Mesodermal cell (in vitro differentiated cells): ENCODE measurements around the gene RPRD1A.
"Not testable (repeated sequence)": the region's sequence is repeated elsewhere in the genome, so short reads cannot be mapped to it uniquely, and the experiment has no call there.

ENCODE experiments used
- H3K27ac ChIP-seq: 2 replicates; pipeline ENCODE4 v1.7.0; 2013; ENCODE audit warnings: mild to moderate bottlenecking, low read depth, low read length, moderate library complexity; ENCODE audit not compliant: severe bottlenecking
- H3K36me3 ChIP-seq: 2 replicates; pipeline ENCODE4 v1.7.1; 2013; ENCODE audit warnings: mild to moderate bottlenecking, low read length, moderate library complexity; ENCODE audit not compliant: control insufficient read depth, insufficient read depth
- H3K4me1 ChIP-seq: one replicate; pipeline ENCODE4 v1.7.1; 2013; ENCODE audit warnings: mild to moderate bottlenecking, low read length; ENCODE audit not compliant: insufficient read depth, control insufficient read depth, poor library complexity, severe bottlenecking
- H3K4me3 ChIP-seq: 2 replicates; pipeline ENCODE4 v1.7.0; 2013; ENCODE audit warnings: low read length, control low read depth, mild to moderate bottlenecking; ENCODE audit not compliant: insufficient read depth, poor library complexity, severe bottlenecking; ENCODE audit errors: extremely low read depth
- H3K9me3 ChIP-seq: 2 replicates; pipeline ENCODE4 v1.7.1; 2013; ENCODE audit warnings: mild to moderate bottlenecking, low read length, moderate library complexity; ENCODE audit not compliant: control insufficient read depth
- WGBS, 2 experiments: methylation state at CpG; one replicate each; pipeline ENCODE4 v1.1.5; 2013; ENCODE audit warnings: missing lambda C conversion rate in 2 of 2; ENCODE audit not compliant: insufficient coverage in 2 of 2; 5-methylcytosine and 5-hydroxymethylcytosine counted together

RPRD1A gene

GRCh38 chr18:35972197-35973000 lies 95.0 kb downstream of the RPRD1A start, which contains the start of gene RMP24:
TSS of gene RMP24 (plus strand) at chr18:35972679.
- 0% methylated on average over 57 to 64 of the region's 73 CpGs for WGBS, 2 experiments
- H3K9me3 ChIP-seq, result no peaks in the 10 kb centered on the region
- peaks cover 8% of the 10 kb centered on the region for H3K4me1 ChIP-seq
- peak within 1 kb of the TSS; percentile 77 for H3K4me3 ChIP-seq
- H3K27ac ChIP-seq, result peak within 1 kb of the TSS; percentile 76
- H3K36me3 ChIP-seq, result peaks cover 29% of the 10 kb centered on the region

- 58 to 61% methylated on average over 9 to 10 of the region's 15 CpGs for WGBS, 2 experiments
Observed at GRCh38 chr18:35971661-35972196, 95.6 kb downstream of the RPRD1A start.

GRCh38 chr18:35969676-35970075 lies 97.7 kb downstream of the RPRD1A start:
- H3K36me3 ChIP-seq, result peaks cover 6% of the 10 kb centered on the region
- no peak overlapping the region for H3K27ac ChIP-seq
- peaks cover 4% of the 10 kb centered on the region for H3K9me3 ChIP-seq
- peaks cover 8% of the 10 kb centered on the region for H3K4me1 ChIP-seq
- no peak overlapping the region for H3K4me3 ChIP-seq

More at GRCh38 chr18:35971661-35972196, 95.6 kb downstream of the RPRD1A start:
- Histone ChIP-seq H3K4me3 (peak overlapping the region; percentile 77), H3K36me3 (peaks cover 23% of the 10 kb centered on the region), H3K9me3 (peaks cover 4% of the 10 kb centered on the region), H3K4me1 (peaks cover 8% of the 10 kb centered on the region), H3K27ac (peak overlapping the region; percentile 76)

GRCh38 chr18:35968278-35968880 lies 99.0 kb downstream of the RPRD1A start:
- H3K4me3 ChIP-seq, result no peak overlapping the region
- peaks cover 2% of the 10 kb centered on the region for H3K4me1 ChIP-seq
- no peak overlapping the region for H3K27ac ChIP-seq
- peaks cover 4% of the 10 kb centered on the region for H3K9me3 ChIP-seq
- WGBS, 2 experiments, result 86 to 88% methylated on average over 6 of the region's 9 CpGs
- no peaks in the 10 kb centered on the region for H3K36me3 ChIP-seq

- H3K9me3 ChIP-seq, H3K4me1 ChIP-seq, H3K27ac ChIP-seq, H3K4me3 ChIP-seq, H3K36me3 ChIP-seq: not testable (repeated sequence)
- 94 to 100% methylated on average over 3 of the region's 4 CpGs for WGBS, 2 experiments
Observed at GRCh38 chr18:35967866-35968265, 99.5 kb downstream of the RPRD1A start.

- no peaks in the 10 kb centered on the region for H3K4me1 ChIP-seq
- H3K27ac ChIP-seq, result no peak overlapping the region
- H3K4me3 ChIP-seq, result no peak overlapping the region
- H3K36me3 ChIP-seq, result no peaks in the 10 kb centered on the region
- H3K9me3 ChIP-seq, result peaks cover 4% of the 10 kb centered on the region
Observed at GRCh38 chr18:35964319-35964718, 103.0 kb downstream of the RPRD1A start.

- Histone ChIP-seq H3K9me3 (peaks cover 3% of the 10 kb centered on the region), H3K4me1 (no peaks in the 10 kb centered on the region), H3K36me3 (no peaks in the 10 kb centered on the region), H3K27ac (no peak overlapping the region), H3K4me3 (no peak overlapping the region)
- WGBS, 2 experiments, result 92 to 100% methylated on average over 2 of the region's 2 CpGs
Observed at GRCh38 chr18:35962320-35962719, 105.0 kb downstream of the RPRD1A start.

- H3K27ac ChIP-seq, result no peak overlapping the region
- WGBS, 2 experiments, result no CpG with 5 or more reads among the region's 3 CpGs
- H3K4me1 ChIP-seq, result no peaks in the 10 kb centered on the region
- no peaks in the 10 kb centered on the region for H3K9me3 ChIP-seq
- no peak overlapping the region for H3K4me3 ChIP-seq
- no peaks in the 10 kb centered on the region for H3K36me3 ChIP-seq
Observed at GRCh38 chr18:35956226-35956625, 111.1 kb downstream of the RPRD1A start.

GRCh38 chr18:35953688-35954087 lies 113.7 kb downstream of the RPRD1A start:
- H3K4me1 ChIP-seq, result no peaks in the 10 kb centered on the region
- H3K9me3 ChIP-seq, result no peaks in the 10 kb centered on the region
- H3K27ac ChIP-seq, result no peak overlapping the region
- whole genome bisulfite sequencing, 2 experiments, result no CpG with 5 or more reads among the region's 1 CpG
- H3K36me3 ChIP-seq, result no peaks in the 10 kb centered on the region
- no peak overlapping the region for H3K4me3 ChIP-seq

GRCh38 chr18:35950628-35950982 lies 116.8 kb downstream of the RPRD1A start:
- H3K4me3 ChIP-seq, result peak overlapping the region; percentile 54

More at GRCh38 chr18:35950628-35950982, 116.8 kb downstream of the RPRD1A start:
- H3K4me1 ChIP-seq, result no peaks in the 10 kb centered on the region
- 53 to 64% methylated on average over 2 to 4 of the region's 6 CpGs for WGBS, 2 experiments
- H3K36me3 ChIP-seq, result no peaks in the 10 kb centered on the region
- H3K9me3 ChIP-seq, result no peaks in the 10 kb centered on the region
- no peak overlapping the region for H3K27ac ChIP-seq
